ENCODE measurements around the gene MAMDC2. TPM values are rescaled to one million over a fixed set of nuclear protein-coding genes. Genes with fewer than 3 reads are reported as not detected.
A peak's percentile ranks its signal among the peaks of the same experiment; 100 is the strongest.

Gene MAMDC2
- polyA plus RNA-seq, 2 of the 4 experiments (the other 2 are of a cell fraction) = 0.30 to 0.34 TPM

DNA sequence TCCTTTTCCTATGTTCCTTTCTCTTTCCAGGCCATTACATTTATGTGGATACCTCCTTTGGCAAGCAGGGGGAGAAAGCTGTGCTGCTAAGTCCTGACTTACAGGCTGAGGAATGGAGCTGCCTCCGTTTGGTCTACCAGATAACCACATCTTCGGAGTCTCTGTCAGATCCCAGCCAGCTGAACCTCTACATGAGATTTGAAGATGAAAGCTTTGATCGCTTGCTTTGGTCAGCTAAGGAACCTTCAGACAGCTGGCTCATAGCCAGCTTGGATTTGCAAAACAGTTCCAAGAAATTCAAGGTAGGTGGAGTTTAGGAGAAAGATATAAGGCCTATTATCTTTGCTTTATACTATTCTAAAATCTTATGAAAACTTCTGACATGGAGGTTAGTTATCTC lies 64.5 kb downstream of the MAMDC2 start:
- CTCF ChIA-PET = interaction anchor here (1.5 to 8.7 kb wide), 4 partner anchors 14 to 136 kb away, joined by 3 to 157 read pairs (median 32); no protein-coding TSS in a partner anchor
- 58% methylated on average over 3 of the region's 3 CpGs for WGBS (ENCODE audit: missing lambda C conversion rate)
- no peak for TF ChIP-seq HEYL (CRISPR knock-in tag; IDR thresholded peaks at IDR 0.05)
- no peak for TF ChIP-seq CBX2 (IDR thresholded peaks at IDR 0.05; ENCODE audit: borderline replicate concordance, low read depth)
- TF ChIP-seq, protein P1, sequence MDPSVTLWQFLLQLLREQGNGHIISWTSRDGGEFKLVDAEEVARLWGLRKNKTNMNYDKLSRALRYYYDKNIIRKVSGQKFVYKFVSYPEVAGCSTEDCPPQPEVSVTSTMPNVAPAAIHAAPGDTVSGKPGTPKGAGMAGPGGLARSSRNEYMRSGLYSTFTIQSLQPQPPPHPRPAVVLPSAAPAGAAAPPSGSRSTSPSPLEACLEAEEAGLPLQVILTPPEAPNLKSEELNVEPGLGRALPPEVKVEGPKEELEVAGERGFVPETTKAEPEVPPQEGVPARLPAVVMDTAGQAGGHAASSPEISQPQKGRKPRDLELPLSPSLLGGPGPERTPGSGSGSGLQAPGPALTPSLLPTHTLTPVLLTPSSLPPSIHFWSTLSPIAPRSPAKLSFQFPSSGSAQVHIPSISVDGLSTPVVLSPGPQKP (IDR thresholded peaks at IDR 0.05; ENCODE audit: low read depth, low read length) = no peak
- TF ChIP-seq, protein P2, sequence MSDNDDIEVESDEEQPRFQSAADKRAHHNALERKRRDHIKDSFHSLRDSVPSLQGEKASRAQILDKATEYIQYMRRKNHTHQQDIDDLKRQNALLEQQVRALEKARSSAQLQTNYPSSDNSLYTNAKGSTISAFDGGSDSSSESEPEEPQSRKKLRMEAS (IDR thresholded peaks at IDR 0.05) = no peak
- TF ChIP-seq RAD21 (conservative IDR thresholded peaks at IDR 0.05 in 1 of 2, IDR thresholded peaks at IDR 0.05 in 1 of 2) = no peak
- TF ChIP-seq FOSB (CRISPR knock-in tag; IDR thresholded peaks at IDR 0.05) = no peak
- no peak for TF ChIP-seq RCOR1 (IDR thresholded peaks at IDR 0.05; ENCODE audit: low read depth, low read length)
- Histone ChIP-seq H3K9me3 (no peaks in the 10 kb centered on the region), H3K4me2 (no peak overlapping the region), H3K4me1 (no peaks in the 10 kb centered on the region), H3K4me3 (no peak overlapping the region), H3K27ac (no peak overlapping the region)
- POLR2A ChIA-PET = no interaction called here
- ATAC-seq (no peak), DNase-seq (ENCODE audit: low read depth in 1 of 2, low spot score in 1 of 2) (no peak), FAIRE-seq (no peak)

DNA sequence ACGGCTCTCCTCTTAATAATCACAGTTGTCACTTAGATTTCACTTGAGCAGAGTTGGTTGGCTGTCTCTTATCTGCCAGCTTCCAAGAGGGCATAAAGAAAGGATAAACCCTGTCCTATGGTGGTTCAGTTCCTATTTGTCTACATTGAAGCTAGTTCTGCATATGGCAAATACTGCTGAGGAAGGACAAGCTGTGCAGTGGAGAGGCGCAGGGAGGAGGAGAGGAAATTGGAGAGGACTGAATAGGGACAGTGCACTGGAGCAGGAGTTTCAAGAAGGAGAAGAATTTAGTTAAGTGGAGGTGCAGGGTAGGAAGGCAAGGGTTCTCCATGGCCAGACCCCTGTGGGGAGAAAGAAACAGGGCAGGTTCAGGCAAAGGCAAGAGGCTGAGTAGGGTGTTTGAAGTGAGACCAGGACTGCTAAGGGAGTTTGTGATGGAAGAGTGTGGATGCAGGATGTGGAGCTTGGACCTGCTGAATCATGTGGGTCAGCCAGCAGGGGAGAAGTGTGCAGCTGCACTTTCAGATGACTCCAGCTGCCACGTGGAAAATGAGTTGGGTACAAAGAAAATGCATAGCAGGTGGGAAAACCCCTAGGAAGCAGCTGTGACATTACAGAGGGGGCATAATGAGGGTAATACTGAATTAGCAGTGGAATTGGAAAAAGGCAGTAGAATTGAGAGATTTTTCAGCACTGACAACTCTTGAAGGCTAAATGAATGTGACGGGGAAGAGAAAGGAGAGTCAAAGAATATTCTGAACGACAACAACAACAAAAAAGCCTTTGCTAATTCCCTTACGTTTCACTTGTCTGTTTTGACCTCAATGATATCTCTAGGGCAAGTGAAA lies 66.8 kb downstream of the MAMDC2 start:
- ChIA-PET CTCF (interaction anchor here (0.9 to 8.7 kb wide), 28 partner anchors 9 to 697 kb away, joined by 3 to 157 read pairs (median 4); partner anchors contain the start of gene MAMDC2), POLR2A (no interaction called here)
- H3K4me2 ChIP-seq = no peak overlapping the region
- no peak for ATAC-seq
- DNase-seq (ENCODE audit: low read depth in 1 of 2, low spot score in 1 of 2) = no peak
- no peak for FAIRE-seq
- TF ChIP-seq HEYL (CRISPR knock-in tag; IDR thresholded peaks at IDR 0.05) (no peak), RNF2 (IDR thresholded peaks at IDR 0.05; ENCODE audit: borderline replicate concordance, low read depth) (no peak), EP300 (IDR thresholded peaks at IDR 0.05) (no peak), CBX8 (IDR thresholded peaks at IDR 0.05) (no peak), CEBPB (IDR thresholded peaks at IDR 0.05) (no peak), ZNF302 (CRISPR knock-in tag; IDR thresholded peaks at IDR 0.05) (no peak), TFCP2L1 (CRISPR knock-in tag; IDR thresholded peaks at IDR 0.05) (no peak)
- TF ChIP-seq, protein P3, sequence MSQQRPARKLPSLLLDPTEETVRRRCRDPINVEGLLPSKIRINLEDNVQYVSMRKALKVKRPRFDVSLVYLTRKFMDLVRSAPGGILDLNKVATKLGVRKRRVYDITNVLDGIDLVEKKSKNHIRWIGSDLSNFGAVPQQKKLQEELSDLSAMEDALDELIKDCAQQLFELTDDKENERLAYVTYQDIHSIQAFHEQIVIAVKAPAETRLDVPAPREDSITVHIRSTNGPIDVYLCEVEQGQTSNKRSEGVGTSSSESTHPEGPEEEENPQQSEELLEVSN (IDR thresholded peaks at IDR 0.05; ENCODE audit: borderline replicate concordance, low read depth) = no peak
- H3K4me1 ChIP-seq = no peaks in the 10 kb centered on the region
- no peak overlapping the region for H3K4me3 ChIP-seq
- no peaks in the 10 kb centered on the region for H3K9me3 ChIP-seq
- 57% methylated on average over 6 of the region's 6 CpGs for WGBS (ENCODE audit: missing lambda C conversion rate)
- no peak overlapping the region for H3K27ac ChIP-seq

DNA sequence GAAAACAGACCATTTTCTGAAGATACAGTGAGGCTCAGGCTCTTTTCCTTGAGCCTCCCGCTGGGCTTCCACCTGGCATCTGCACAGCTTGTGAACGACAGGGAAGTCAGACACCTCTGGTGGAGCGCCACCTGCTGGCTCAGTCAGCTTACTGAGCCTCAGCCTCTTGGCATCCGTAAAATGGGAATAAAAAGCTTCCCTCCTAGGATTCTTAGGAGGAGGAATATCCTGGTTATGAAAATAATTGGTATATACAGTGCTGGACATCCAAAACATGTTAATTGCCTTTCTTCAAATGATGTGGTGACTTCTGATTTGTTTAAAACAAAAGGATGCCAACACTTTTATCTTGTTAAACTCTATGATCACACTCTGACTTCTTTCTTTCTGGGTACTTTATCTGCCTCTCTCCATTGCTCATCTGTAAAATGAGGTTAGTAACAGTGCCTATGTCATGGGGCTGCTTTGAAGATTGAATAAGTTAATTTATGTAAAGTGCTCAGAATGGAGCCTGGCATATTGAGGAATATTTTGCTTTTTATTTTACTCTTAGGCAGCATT lies 67.5 kb downstream of the MAMDC2 start:
- ATAC-seq (peak in 1 of 2 experiments; percentile 85; a peak in 4 of 6 replicates), FAIRE-seq (no peak), DNase-seq (ENCODE audit: low read depth in 1 of 2, low spot score in 1 of 2) (peak; percentile 27 to 66)
- CTCF ChIA-PET = interaction anchor here (0.6 to 8.7 kb wide), 32 partner anchors 10 to 698 kb away, joined by 3 to 157 read pairs (median 4); partner anchors contain the start of gene MAMDC2
- POLR2A ChIA-PET = no interaction called here
- H3K27ac ChIP-seq = no peak overlapping the region
- TF ChIP-seq KDM1A (IDR thresholded peaks at IDR 0.05; ENCODE audit: low read depth) (no peak), NPAS2 (CRISPR knock-in tag; IDR thresholded peaks at IDR 0.05; ENCODE audit: borderline replicate concordance) (no peak), HEYL (CRISPR knock-in tag; IDR thresholded peaks at IDR 0.05) (no peak), ESRRA (IDR thresholded peaks at IDR 0.05; ENCODE audit: borderline replicate concordance, low read length) (no peak), MAZ (IDR thresholded peaks at IDR 0.05; ENCODE audit: borderline replicate concordance, low read depth, low read length) (no peak), GATA3 (IDR thresholded peaks at IDR 0.05; ENCODE audit: borderline replicate concordance) (no peak), SMC3 (IDR thresholded peaks at IDR 0.05) (peak; percentile 67), BHLHE40 (IDR thresholded peaks at IDR 0.05; ENCODE audit: low read depth, low read length) (no peak), CBX2 (IDR thresholded peaks at IDR 0.05; ENCODE audit: borderline replicate concordance, low read depth) (no peak), RAD21 (conservative IDR thresholded peaks at IDR 0.05 in 1 of 2, IDR thresholded peaks at IDR 0.05 in 1 of 2) (peak; percentile 47 to 56; a peak in 4 of 5 replicates), FOSL2 (IDR thresholded peaks at IDR 0.05) (no peak), FOSL2 (CRISPR knock-in tag; IDR thresholded peaks at IDR 0.05) (no peak)
- TF ChIP-seq, protein P4, sequence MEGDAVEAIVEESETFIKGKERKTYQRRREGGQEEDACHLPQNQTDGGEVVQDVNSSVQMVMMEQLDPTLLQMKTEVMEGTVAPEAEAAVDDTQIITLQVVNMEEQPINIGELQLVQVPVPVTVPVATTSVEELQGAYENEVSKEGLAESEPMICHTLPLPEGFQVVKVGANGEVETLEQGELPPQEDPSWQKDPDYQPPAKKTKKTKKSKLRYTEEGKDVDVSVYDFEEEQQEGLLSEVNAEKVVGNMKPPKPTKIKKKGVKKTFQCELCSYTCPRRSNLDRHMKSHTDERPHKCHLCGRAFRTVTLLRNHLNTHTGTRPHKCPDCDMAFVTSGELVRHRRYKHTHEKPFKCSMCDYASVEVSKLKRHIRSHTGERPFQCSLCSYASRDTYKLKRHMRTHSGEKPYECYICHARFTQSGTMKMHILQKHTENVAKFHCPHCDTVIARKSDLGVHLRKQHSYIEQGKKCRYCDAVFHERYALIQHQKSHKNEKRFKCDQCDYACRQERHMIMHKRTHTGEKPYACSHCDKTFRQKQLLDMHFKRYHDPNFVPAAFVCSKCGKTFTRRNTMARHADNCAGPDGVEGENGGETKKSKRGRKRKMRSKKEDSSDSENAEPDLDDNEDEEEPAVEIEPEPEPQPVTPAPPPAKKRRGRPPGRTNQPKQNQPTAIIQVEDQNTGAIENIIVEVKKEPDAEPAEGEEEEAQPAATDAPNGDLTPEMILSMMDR (IDR thresholded peaks at IDR 0.05) = peak; percentile 69
- H3K9me3 ChIP-seq = no peaks in the 10 kb centered on the region
- H3K4me3 ChIP-seq = no peak overlapping the region
- H3K4me1 ChIP-seq = no peaks in the 10 kb centered on the region
- H3K4me2 ChIP-seq = no peak overlapping the region
- 2% methylated on average over 4 of the region's 4 CpGs for WGBS (ENCODE audit: missing lambda C conversion rate)
